Liver (tissue), 2 donors: ENCODE results near the gene CCDC50.

Experiments used
- CTCF ChIP-seq: fragments of 150-350 bp; IDR thresholded peaks from 2 replicates; pipeline ENCODE4 v1.5.1; 2017; ENCODE audit warnings: improper control_type of control experiment, low read depth, low read length; ENCODE audit not compliant: missing input control
- MAX ChIP-seq: IDR thresholded peaks from 2 replicates; pipeline ENCODE4 v1.6.1; 2016; ENCODE audit warnings: antibody characterized with exemption
- donor health status: healthy.

- TF ChIP-seq MAX (no peak), CTCF (no peak)
Observed at GRCh38 chr3:191412759-191413158, 83.6 kb downstream of the CCDC50 start.
